Measurements from ENCODE around the gene B3GNT9.

B3GNT9 gene

DNA sequence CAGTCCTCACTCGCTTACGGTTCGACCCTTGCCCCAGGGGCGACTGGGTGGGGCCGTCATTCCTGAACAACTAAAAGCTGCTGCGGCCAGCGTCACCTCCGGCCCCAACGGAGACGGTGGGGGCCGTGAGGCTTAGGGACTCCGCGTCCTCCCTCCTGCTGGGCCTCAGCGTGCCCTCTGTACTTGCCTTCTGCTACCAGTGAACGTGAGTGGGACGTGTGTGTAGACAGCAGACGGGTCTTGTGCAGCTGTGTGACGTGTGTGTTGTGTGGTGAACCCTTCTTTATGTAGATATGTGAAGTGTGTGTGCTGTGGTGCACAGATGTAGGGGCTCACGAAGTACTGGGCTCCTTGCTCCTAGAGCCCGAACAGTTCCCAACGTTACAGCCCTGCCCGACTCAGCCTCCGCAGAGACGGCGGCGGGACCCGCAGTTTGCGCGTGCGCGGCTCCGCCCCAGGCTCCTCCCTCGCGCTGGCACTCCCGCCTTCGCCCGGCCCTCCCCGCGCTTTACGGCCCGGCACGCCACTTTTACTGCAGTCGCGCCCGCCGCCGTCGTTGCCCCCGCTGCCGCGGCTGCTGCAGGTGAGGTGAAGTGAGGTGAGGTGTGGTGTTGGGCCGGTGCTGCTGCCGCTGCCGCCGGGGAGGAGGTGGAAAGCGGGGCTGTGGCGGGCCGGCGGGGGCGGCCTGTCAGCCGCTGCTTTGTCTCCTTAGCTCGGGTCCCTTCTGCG lies 41.2 kb downstream of the B3GNT9 start, which contains the start of gene PHAF1:
TSS of gene PHAF1 (plus strand) at position 535 of the 729 bp plus-strand sequence. CDS start 235 bp downstream, outside the sequence.
- DNase-seq, result peak; percentile 86

DNA sequence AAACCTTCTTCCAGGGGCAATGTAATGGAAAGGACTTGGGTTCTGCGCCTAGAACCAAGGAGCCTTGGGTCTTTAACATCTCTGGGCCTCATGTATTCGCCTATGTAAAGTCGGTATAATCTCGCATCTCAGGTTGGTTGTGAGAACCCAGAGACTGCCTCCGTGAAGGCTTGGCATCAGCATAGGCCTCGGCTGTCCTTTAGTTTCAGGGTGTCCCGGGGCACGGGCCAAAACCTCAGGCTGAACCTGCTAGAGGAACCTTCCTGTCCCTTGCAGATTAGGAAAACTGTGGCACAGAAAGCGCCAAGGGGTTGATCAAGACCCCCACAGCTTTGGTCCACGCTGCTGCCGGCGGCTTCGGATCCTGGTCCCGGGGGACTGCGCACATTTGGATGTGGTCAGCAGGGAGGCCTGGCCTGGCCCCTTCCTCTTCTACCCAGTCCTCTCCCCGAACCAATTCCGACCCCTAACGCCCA lies 41.8 kb downstream of the B3GNT9 start:
- DNase-seq, result no peak

DNA sequence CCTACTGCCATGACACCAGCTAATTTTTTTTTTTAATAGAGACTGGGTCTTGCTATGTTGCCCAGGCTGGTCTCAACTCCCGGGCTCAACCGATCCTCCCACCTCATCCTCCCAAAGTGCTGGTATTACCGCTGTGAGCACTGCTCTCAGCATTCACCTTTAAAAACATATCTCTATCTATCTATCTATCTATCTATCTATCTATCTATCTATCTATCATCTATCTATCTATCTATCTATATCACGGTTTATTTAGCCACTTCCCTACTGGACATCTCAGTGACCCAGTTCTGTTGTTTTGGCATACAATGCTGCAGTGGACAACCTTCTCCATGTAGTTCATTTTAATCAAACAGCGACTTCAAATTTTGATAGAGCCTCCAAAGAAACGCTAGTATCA lies 42.3 kb downstream of the B3GNT9 start:
- DNase-seq, result no peak

DNA sequence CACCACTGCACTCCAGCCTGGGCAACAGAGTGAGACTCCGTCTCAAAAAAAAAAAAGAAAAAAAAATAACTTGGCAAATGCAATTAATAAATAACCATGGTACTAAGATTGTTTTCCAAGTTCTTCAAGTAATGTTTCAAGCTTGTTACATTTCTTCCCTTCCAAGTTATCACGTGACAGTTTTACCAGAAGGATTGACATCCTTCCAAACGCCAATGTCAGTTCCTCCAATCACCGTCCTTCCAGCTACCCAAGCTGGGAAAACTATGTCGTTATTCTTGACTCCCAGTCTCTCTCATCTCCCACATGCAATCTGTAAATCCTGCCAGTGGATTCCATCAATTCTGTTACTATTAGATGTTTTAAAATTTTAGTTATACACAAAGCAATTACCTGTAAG lies 44.9 kb downstream of the B3GNT9 start:
- no peak for DNase-seq

DNA sequence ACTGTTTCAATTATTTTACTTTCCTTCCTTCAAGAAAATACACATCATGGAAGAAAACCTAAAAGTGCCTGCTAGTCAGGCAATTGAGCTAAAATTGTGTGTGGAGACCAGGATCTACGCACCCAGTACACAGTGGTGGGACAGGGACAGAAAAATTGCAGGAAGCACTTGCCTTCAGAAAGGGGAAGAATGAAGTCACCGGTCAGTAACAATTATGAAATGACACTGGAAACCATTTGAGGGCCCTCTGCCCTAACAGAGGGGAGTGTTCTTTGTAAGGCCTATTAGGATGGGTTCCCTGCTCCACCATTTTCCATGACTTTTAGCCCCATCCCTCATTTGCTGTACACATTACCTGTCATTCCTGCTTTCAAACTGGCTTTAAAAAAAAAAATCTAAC lies 45.6 kb downstream of the B3GNT9 start:
- DNase-seq, result no peak

DNA sequence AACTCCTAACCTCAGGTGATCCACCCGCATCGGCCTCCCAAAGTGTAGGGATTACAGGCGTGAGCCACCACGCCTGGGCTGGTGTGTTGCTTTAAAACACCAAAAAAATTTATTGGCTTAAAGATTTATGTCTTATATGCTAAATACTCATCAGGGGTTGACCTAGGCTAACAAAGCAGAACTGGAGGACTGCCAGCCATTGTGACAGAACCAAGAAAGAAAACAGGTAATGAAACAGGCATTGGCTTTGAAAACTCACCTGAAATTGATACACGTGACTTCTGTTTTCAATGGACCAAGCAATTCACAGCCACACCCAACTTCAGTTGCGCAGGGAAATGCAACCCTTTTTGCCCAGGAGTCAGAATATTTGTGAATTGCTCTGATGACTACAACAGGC lies 46.0 kb downstream of the B3GNT9 start:
- DNase-seq, result no peak

DNA sequence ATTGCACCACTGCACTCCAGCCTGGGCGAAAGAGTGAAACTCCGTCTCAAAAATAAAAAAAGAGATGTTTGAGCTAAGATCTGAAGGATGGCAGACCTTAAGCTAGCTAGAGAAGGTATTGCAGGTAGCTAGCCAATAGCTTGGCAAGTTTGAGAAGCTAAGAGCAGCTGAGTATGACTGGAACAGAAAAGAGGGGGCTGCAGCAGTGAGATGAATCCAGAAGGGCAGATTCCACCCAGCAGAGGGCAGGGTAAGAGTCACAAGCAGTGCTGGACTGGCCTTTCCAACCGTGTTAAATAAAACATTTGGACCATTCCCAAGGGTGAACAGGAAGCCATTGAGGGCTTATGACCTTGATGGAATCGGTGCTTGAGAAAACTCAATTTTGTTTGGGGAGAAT lies 46.7 kb downstream of the B3GNT9 start:
- no peak for DNase-seq

DNA sequence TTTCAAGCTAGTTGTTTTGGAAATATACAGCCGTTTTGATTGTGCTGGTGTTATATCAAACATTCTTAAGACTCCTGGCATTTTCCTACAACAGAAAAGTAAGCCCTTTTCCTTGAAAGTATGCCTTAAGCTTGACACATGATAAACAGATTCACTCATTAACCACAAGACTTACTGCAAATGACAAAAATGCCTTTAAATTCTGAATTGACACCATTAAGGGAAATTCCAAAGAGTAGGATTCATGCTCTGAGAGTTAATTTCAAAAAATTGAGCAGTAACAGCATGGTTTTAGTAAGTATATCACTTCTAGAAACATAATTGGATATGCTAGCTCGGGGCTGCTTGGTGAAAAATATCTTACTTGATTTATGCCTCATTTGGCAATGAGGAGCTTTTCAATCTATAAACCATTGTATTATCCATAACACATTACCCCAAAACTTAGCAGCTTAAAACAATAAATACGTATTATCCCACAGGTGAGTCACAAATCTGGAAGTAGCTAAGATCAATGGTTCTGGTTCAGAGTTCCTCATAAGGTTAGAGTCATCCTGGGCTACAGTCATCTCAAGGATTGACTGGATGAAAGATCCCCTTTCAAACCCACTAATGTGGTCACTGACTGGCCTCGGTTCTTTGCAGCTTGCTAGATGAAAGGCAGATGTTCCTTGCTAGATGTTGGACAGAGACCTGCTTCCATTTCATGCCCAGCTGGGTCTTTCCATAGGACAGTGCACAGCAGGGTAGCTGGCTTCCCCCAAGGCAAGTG lies 49.3 kb downstream of the B3GNT9 start:
- no peak for DNase-seq

DNA sequence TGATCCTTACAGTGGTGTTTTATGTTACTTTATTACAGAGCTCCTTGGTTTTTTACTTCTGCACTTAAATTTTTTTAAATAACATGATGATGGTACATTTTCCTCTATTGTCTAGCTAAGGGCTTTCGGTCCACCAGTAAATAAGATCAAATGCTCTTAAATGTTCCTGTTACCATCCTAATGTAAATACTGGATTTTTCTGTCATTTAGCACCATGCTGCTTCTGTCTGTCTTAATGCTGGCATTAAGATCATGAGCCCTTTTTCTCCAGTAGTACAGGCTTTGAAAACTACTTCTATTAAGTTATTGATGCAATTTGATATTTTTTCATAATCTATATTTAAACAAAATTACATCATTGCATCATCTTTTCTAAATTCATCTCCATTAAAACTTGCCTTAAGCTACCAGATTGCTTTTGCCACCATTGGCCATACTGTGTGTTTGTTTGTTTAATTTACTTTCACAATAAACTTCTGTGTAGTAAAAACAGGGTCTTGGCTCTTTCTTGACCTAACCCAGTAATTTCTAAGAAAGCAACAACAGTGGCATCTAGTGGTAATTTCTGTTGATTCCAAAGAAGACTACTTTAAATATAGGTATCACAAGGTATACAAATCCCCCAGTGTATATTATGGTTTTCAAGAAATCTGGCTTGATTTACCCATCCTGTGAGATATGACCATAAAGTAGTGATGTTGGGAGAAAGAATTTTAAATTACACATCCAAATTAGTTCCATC lies 50.1 kb downstream of the B3GNT9 start:
- DNase-seq, result no peak

DNA sequence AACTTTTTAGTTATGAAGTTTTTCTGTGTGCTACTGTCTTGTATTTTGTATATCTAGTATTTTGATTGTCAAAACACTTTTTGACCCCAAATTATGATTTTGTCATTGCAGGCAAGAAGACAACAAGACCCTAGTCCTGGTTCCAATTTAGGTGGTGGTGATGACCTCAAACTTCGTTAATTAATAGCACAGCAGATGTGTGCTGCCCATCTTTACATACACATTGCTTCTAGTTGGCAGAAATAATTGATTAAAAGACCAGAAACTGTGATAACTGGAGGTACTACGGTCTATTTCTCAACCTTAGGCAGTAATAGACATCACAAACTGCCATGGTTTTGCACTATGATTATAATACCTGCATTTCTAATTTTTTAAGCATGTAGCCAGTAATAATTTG lies 52.2 kb downstream of the B3GNT9 start:
- no peak for DNase-seq
